K562 (cell line): ENCODE measurements around the gene ICA1.

ENCODE experiments used
- CEBPG ChIP-seq, 3 experiments: fragments of 200-800 bp in 1 of 3; sonication (Bioruptor generic) in 1 of 3; sonication (generic) in 1 of 3; formaldehyde crosslinking in 1 of 3; IDR thresholded peaks in 2 of 3; conservative IDR thresholded peaks in 1 of 3; 2 replicates each; pipeline versions ENCODE4 v1.6.1 to v1.8.0; 2016 to 2022; ENCODE audit warnings: missing compliant biosample characterization in 2 of 3, missing genetic modification characterization in 2 of 3, mild to moderate bottlenecking in 1 of 3, missing genetic modification reagents in 1 of 3
- CTCF ChIP-seq, 3 experiments: IDR thresholded peaks in 2 of 3; conservative IDR thresholded peaks in 1 of 3; 2 replicates each; pipeline ENCODE4 v1.5.1; 2011 to 2012; ENCODE audit warnings: low read length in 3 of 3, mild to moderate bottlenecking in 3 of 3, control low read depth in 2 of 3, improper control_type of control experiment in 1 of 3, inconsistent platforms in 1 of 3, low read depth in 1 of 3, mixed read lengths in 1 of 3, moderate library complexity in 1 of 3; ENCODE audit not compliant: insufficient read depth in 2 of 3
- EP300 ChIP-seq: IDR thresholded peaks from 2 replicates; pipeline ENCODE4 v1.6.1; 2012; ENCODE audit warnings: low read length, improper control_type of control experiment
- EZH2 ChIP-seq: IDR thresholded peaks from 2 replicates; pipeline ENCODE4 v1.6.1; 2012; ENCODE audit warnings: low read depth, mild to moderate bottlenecking, inconsistent platforms, low read length, borderline replicate concordance
- HIVEP1 ChIP-seq: fragments of 250-450 bp; sonication (Bioruptor Pico); IDR thresholded peaks from 2 replicates; pipeline ENCODE4 v1.4.0; 2020; ENCODE audit warnings: mild to moderate bottlenecking
- MEF2A ChIP-seq: IDR thresholded peaks from 2 replicates; pipeline ENCODE4 v1.6.1; 2011; ENCODE audit warnings: low read depth, mild to moderate bottlenecking, low read length, moderate library complexity; ENCODE audit not compliant: control insufficient read depth
- POLR2AphosphoS5 ChIP-seq: IDR thresholded peaks from 2 replicates; pipeline ENCODE4 v1.6.1; 2011; ENCODE audit warnings: mild to moderate bottlenecking, low read depth, low read length, moderate library complexity; ENCODE audit not compliant: control insufficient read depth, insufficient read depth
- SREBF2 ChIP-seq: sonication (generic); formaldehyde crosslinking; IDR thresholded peaks from 2 replicates; pipeline ENCODE4 v1.4.0; 2020; ENCODE audit warnings: mild to moderate bottlenecking, missing genetic modification reagents
- ZKSCAN1 ChIP-seq: fragments of 150-350 bp; IDR thresholded peaks from 2 replicates; pipeline ENCODE4 v1.6.1; 2016; ENCODE audit warnings: low read depth, low read length
- ZNF24 ChIP-seq: fragments of 450-650 bp; IDR thresholded peaks from 2 replicates; pipeline ENCODE4 v1.6.1; 2016

GRCh38 chr7:8177109-8177933, 84.6 kb downstream of the ICA1 start:
- TF ChIP-seq SREBF2: no peak
- TF ChIP-seq CTCF (IDR thresholded peaks at IDR 0.05 in 2 of 3, conservative IDR thresholded peaks at IDR 0.05 in 1 of 3; ENCODE audit: insufficient read depth in 2 of 3, low read depth in 1 of 3, low read length in 3 of 3): no peak
- no peak for TF ChIP-seq POLR2AphosphoS5
- no peak for TF ChIP-seq EZH2
- TF ChIP-seq HIVEP1 (CRISPR knock-in tag): no peak
- TF ChIP-seq EP300: peak; percentile 49
- TF ChIP-seq MEF2A: no peak
- TF ChIP-seq CEBPG (CRISPR knock-in tag; IDR thresholded peaks at IDR 0.05): no peak
- TF ChIP-seq CEBPG (tag; conservative IDR thresholded peaks at IDR 0.05 in 1 of 2, IDR thresholded peaks at IDR 0.05 in 1 of 2): 0 out of 4 replicates have a peak, but pooled peaks of 1 of the 2 experiments have one; percentile 15
- no peak for TF ChIP-seq ZNF24
- no peak for TF ChIP-seq ZKSCAN1
